Mucosa of descending colon (tissue), 3 donors: ENCODE data around the gene RAP2B. TPM values are rescaled to one million over a fixed set of nuclear protein-coding genes. Genes with fewer than 3 reads are reported as not detected.

Experiments
- ATAC-seq: fragments of 200-7000 bp; cut with Tn5 transposase; one replicate; pipeline ENCODE4 v1.9.1; 2020; ENCODE audit warnings: mild to moderate bottlenecking, moderate library complexity
- DNase-seq, 3 donors: peaks; one replicate each; pipeline ENCODE4 v3.0.0-alpha.2; 2020
- H3K36me3 ChIP-seq: fragments of 200-600 bp; one replicate; pipeline ENCODE4 v1.8.0; 2021; ENCODE audit warnings: low read depth, mild to moderate bottlenecking
- H3K4me1 ChIP-seq: fragments of 200-600 bp; one replicate; pipeline ENCODE4 v1.8.0; 2021; ENCODE audit warnings: low read depth, mild to moderate bottlenecking
- H3K4me3 ChIP-seq: fragments of 200-600 bp; one replicate; pipeline ENCODE4 v1.8.0; 2021; ENCODE audit warnings: mild to moderate bottlenecking
- H3K9me3 ChIP-seq: fragments of 200-600 bp; one replicate; pipeline ENCODE4 v1.8.0; 2021; ENCODE audit warnings: mild to moderate bottlenecking
- intact Hi-C, 2 donors: fragments of 100-400 bp; cut with DNase I in 1 of 2; cut with micrococcal nuclease in 1 of 2; formaldehyde crosslinking; loops; one replicate each; pipeline versions ENCODE4 v1.11.0 to v1.11.1; 2022; cut with DNase I, micrococcal nuclease
- total RNA-seq, 3 donors: library from RNA; stranded (reverse); fragmentation: NEBNext Ultra II Directional in 2 of 3; extraction: Animal tissue kit (Norgen Biotek cat#: 25700) in 2 of 3; gene quantifications; one replicate each; pipeline versions ENCODE4 v1.2.1 to v1.2.4, GENCODE V29; 2021 to 2023
- TF ChIP-seq, protein P1 (sequence below): fragments of 200-600 bp; IDR thresholded peaks from one replicate; pipeline ENCODE4 v1.8.0; 2022; ENCODE audit warnings: antibody characterized with exemption, mild to moderate bottlenecking
- donor health status: DM: no; HTN: no; CAD: no; lungs with moderate emphysema.
- donor health status: DM: no; HTN: no; CAD: no.
- donor health status: DM: no; HTN: yes; CAD: no.

Gene RAP2B
- total RNA-seq, 3 donors from 2014 or later, result 12.4 to 14.4 (median 14.2) TPM

- Histone ChIP-seq H3K4me3 (no peak overlapping the region), H3K9me3 (no peaks in the 10 kb centered on the region), H3K36me3 (no peaks in the 10 kb centered on the region), H3K4me1 (no peaks in the 10 kb centered on the region)
- DNase-seq, result no peak
- no peak for ATAC-seq
- TF ChIP-seq, protein P1, sequence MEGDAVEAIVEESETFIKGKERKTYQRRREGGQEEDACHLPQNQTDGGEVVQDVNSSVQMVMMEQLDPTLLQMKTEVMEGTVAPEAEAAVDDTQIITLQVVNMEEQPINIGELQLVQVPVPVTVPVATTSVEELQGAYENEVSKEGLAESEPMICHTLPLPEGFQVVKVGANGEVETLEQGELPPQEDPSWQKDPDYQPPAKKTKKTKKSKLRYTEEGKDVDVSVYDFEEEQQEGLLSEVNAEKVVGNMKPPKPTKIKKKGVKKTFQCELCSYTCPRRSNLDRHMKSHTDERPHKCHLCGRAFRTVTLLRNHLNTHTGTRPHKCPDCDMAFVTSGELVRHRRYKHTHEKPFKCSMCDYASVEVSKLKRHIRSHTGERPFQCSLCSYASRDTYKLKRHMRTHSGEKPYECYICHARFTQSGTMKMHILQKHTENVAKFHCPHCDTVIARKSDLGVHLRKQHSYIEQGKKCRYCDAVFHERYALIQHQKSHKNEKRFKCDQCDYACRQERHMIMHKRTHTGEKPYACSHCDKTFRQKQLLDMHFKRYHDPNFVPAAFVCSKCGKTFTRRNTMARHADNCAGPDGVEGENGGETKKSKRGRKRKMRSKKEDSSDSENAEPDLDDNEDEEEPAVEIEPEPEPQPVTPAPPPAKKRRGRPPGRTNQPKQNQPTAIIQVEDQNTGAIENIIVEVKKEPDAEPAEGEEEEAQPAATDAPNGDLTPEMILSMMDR, result no peak
- intact Hi-C loops, result no loop called here
Measured at GRCh38 chr3:153129866-153130265, 32.2 kb upstream of the RAP2B start.

DNA sequence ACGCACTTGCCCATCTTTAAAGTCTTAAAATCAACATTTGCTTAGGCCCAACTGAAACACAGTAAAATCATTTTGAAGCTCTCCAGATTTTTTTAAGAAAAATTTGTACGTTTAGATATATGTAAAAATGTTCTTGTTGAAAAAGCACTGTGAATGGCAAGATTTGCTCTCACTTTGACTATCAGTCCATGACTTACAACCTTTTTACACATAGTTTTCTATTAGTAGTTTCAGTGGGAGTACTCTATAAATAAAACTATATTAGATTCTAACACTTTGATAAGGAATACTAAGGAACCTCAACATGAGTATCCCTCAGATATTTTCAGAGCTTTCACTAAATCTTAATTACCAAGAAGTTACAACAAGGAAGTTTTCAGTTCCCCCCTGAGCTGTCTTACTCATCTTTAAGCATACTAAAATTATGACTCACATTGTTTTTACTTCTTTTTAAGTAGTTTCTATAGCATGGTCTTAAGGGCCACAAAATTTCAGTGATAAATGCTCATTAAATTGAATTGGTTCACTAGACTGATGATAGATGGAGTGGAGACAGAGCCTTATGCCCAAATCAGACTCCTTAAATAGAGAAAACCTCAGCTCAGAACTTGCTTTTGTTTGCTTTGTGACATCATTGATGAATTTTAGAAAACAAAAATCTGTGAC, 31.6 kb upstream of the RAP2B start:
- Histone ChIP-seq H3K4me1 (no peaks in the 10 kb centered on the region), H3K36me3 (no peaks in the 10 kb centered on the region), H3K4me3 (no peak overlapping the region), H3K9me3 (no peaks in the 10 kb centered on the region)
- DNase-seq (no peak), ATAC-seq (no peak)
- TF ChIP-seq, protein P1, result no peak
- intact Hi-C loops, result no loop called here

DNA sequence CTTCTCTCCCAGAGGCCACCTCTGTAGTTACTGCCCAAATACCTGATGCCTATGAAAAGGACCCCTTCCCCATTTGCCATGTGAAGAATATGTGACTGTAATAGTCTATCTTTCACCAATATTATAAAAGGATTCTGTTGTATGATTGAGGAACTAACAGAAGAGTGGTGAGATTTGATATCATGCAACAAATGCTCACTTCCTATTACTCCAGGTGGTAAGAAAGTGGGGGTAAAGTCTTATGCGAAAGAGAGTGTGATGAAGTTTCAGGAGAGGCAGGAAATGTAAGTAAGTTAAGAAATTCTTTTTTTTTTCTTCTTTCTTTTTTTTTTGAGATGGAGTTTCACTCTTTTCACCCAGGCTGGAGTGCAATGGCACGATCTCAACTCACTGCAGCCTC, 24.4 kb upstream of the RAP2B start:
- no peaks in the 10 kb centered on the region for H3K36me3 ChIP-seq
- DNase-seq (no peak), ATAC-seq (no peak)
- no peak overlapping the region for H3K4me3 ChIP-seq
- intact Hi-C loops, result no loop called here
- TF ChIP-seq, protein P1, result no peak
- peaks cover 8% of the 10 kb centered on the region for H3K4me1 ChIP-seq
- H3K9me3 ChIP-seq, result no peaks in the 10 kb centered on the region

GRCh38 chr3:153138276-153139210, 23.5 kb upstream of the RAP2B start:
- DNase-seq, result peak; percentile 74 to 80 (median 76)
- intact Hi-C loops, result no loop called here
- H3K9me3 ChIP-seq, result no peaks in the 10 kb centered on the region
- TF ChIP-seq, protein P1, result no peak
- peaks cover 8% of the 10 kb centered on the region for H3K4me1 ChIP-seq
- ATAC-seq, result peak; percentile 99
- H3K4me3 ChIP-seq, result no peak overlapping the region
- no peaks in the 10 kb centered on the region for H3K36me3 ChIP-seq

- DNase-seq (no peak), ATAC-seq (no peak)
- TF ChIP-seq, protein P1, result no peak
- intact Hi-C loops, result no loop called here
- no peaks in the 10 kb centered on the region for H3K36me3 ChIP-seq
- H3K4me3 ChIP-seq, result no peak overlapping the region
- peaks cover 8% of the 10 kb centered on the region for H3K4me1 ChIP-seq
- no peaks in the 10 kb centered on the region for H3K9me3 ChIP-seq
Measured at GRCh38 chr3:153142961-153143360, 19.1 kb upstream of the RAP2B start.
